Right renal cortex interstitium (tissue), 3 donors: Measurements from ENCODE around the gene SAPCD1. TPM values are rescaled to one million over a fixed set of nuclear protein-coding genes. Genes with fewer than 3 reads are reported as not detected.

Source experiments
- DNase-seq, 3 donors: peaks; one replicate each; pipeline ENCODE4 v3.0.0-alpha.2; 2013; ENCODE audit warnings: low read depth in 3 of 3, low spot score in 2 of 3
- polyA plus RNA-seq, 3 donors: library from polyadenylated mRNA; unstranded; fragments of 120-200 nt; gene quantifications; one replicate each; pipeline ENCODE4 v1.2.1, GENCODE V29; 2013; ENCODE audit not compliant: insufficient read length in 3 of 3

Gene SAPCD1
- polyA plus RNA-seq, 3 donors = 2.1 to 7.4 (median 6.0) TPM

DNA sequence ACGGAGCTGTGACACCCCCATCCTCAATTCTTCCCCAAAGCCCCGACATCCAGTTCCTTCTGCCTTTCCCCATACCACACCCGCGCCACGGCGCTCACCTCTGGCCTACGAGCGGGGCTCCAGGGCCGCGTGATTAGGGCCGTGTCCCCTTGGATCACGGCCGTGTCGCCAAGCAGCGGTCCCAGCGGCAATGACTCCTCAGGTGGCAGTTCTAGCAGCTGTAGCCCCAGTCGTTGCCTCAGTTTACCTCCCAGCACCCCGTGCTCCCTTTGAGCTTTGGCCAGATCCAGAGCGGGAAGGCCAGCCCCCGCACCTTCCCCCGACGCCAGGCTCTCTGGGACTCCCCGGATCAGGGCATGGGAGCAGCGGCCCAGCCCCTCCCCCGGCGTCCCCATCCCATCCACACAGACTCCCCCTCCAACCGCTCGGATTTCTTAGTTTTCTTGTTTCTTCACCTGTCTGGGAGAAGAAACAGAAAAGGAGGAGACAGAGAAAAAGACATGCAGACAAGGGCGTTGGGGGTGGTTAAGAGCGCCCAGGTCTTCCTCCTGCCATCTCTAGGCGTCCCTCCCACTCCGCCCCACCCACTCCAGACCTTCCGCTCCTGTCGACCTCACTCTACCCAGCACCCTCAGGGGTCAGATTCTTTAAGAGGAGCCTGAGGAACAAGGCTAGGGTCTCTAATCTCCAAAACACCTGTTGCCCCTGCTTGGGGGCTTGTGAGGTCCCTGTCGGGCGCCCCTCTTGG is 33.5 kb upstream of the SAPCD1 start, which contains the start of gene DDAH2:
DDAH2 (minus strand) TSS at position 533 of the 748 bp plus-strand sequence; CDS start at position 395, 138 bp downstream.
- no peak for DNase-seq

- DNase-seq = peak; percentile 86 to 89 (median 89)
These were observed 32.9 kb upstream of the SAPCD1 start for GRCh38 chr6:31729515-31729978.

- peak; percentile 62 to 89 (median 88) for DNase-seq
These were observed 32.4 kb upstream of the SAPCD1 start for GRCh38 chr6:31729979-31730630.

DNA sequence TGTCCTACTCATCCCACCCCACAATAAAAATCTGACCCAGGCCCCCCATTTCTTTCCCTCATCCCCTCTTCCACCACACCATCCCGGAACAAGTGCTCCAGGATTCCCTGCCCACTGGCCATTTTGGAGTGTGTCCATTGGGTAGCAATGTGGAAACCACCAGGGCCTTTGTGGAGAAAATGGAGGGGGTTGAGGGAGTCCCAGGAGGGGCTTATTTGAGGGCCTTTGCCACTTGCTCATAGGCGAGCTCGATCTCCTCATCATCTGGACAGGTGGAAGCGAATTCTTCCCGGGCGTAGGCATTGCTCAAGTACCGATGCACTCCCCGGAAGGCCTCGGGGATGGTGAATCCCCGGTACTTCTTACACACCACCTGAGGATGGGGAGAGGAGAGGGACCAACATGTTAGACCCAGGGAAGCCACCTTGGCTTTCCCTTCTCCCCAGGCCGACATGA is 31.8 kb upstream of the SAPCD1 start:
- no peak for DNase-seq

GRCh38 chr6:31732029-31732428 is 30.4 kb upstream of the SAPCD1 start:
- DNase-seq = no peak

DNA sequence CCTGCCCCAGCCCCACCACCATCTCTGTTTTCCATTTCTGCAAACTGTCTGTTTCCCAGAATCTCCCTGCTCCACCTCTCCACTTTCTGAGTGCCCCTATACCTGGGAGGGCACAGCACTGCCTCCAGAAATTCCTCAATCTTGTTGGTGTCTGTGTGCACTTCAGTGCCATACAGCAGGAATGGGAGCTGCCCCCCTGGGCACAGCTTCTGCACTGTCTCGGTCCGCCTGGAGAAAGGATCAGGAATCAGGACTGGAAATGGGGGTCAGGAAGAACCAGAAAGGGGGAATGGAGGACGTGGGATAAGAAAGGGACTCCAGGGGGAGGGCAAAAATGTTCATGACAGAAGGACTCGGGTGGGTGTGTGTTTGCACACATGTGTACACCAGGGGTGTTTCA is 28.7 kb upstream of the SAPCD1 start:
- DNase-seq = no peak

DNA sequence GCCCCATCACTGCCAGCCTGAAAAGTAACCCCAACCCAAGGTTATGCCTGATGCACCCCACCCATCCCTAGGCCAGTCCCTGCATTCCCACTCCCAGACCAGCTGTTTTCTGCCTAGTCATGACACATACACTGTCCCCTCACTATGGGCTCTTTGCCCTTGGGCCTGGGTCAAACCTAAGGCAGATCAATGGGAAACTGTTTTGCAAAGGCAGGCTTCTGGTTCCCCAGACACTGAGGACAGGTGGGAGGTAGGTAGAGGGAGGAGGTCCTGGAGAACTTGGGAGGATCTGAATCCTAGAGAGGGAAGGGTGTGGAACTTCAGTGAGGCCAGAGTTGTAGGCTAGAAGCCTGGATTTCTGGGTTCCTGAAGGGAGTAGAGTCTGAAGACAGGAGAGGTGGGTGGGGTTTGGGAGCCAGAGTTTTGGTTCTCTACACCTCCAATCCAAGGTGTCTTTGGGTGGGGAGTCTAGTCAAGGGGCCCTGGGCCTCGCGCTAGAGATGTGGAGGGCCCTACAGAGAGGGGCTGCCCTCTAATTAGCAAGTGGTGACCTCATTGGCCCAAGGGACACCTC is 28.1 kb upstream of the SAPCD1 start:
- no peak for DNase-seq

- no peak for DNase-seq
These were observed 27.5 kb upstream of the SAPCD1 start for GRCh38 chr6:31734821-31735406.

DNA sequence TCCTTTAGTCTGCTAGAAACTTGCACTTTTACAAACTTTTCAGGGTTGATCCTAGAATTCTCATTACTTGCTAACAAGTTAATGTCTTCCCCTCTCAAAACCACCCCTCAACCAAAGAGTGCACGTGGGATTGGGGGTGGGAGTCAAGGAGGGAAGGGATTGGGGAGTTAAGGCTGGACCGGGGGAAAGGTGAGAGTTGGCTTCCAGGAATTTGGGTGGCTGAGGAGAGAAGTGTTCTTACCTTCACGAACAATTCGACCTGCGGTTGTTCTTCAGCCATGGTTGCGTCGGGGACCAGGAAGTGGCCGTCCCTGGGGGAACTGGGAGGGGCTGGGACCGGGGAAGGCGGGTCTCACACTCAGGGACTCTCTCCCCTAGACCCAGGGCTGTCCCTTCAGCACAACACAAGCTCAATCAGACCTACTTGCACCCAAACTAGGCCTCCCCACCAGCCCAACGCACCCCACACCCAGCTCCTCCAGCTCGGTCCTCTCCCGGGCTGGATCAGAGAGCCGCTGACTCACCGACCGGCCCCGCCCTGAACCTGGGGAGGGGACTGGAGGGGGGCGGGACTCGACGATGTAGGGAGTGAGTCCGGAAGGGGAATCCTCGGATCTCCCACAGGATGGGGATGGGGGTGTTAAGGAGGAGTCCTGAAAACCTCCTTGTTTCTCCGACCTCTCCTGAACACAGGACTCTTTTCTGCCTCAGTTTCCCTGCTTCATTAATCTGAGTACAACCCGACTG is 26.3 kb upstream of the SAPCD1 start, which contains the start of gene CLIC1:
CLIC1 (minus strand) TSS at position 510 of the 747 bp plus-strand sequence; CDS start at position 280, 230 bp downstream.
- peak in 2 of 3 donors; percentile 60 to 73 for DNase-seq

- DNase-seq = no peak
These were observed 25.6 kb upstream of the SAPCD1 start for GRCh38 chr6:31736768-31737314.

DNA sequence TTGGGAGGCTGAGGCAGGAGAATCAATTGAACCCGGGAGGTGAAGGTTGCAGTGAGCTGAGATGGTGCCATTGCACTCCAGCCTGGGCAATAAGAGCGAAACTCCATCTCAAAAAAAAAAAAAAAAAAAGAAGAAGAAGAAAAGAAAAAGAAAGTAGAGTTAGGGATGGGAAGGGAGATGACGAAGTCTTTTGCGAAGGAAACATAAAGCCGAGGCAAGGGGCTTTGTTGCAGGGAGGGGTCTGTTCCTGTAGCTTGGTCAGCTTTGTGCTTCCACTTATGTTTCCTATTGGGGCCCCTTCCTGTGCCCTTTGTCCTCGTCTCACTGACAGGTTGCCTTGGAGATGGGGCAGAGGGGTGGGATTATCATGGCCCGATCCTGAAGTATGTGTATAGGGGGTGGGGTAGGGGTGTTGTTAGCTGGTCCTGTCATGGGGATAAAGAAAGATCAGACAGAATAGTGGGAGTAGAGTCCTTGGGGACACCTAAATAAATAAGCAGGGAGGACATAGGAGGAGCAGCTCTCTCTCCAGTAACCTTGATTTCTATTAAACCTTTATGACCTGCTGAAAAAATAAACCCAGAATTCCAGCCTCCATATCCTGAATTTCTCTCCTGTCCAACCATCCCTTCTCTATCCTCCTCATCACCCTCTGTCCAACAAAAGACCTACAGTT is 25.0 kb upstream of the SAPCD1 start:
- peak in 2 of 3 donors; percentile 54 to 61 for DNase-seq

DNA sequence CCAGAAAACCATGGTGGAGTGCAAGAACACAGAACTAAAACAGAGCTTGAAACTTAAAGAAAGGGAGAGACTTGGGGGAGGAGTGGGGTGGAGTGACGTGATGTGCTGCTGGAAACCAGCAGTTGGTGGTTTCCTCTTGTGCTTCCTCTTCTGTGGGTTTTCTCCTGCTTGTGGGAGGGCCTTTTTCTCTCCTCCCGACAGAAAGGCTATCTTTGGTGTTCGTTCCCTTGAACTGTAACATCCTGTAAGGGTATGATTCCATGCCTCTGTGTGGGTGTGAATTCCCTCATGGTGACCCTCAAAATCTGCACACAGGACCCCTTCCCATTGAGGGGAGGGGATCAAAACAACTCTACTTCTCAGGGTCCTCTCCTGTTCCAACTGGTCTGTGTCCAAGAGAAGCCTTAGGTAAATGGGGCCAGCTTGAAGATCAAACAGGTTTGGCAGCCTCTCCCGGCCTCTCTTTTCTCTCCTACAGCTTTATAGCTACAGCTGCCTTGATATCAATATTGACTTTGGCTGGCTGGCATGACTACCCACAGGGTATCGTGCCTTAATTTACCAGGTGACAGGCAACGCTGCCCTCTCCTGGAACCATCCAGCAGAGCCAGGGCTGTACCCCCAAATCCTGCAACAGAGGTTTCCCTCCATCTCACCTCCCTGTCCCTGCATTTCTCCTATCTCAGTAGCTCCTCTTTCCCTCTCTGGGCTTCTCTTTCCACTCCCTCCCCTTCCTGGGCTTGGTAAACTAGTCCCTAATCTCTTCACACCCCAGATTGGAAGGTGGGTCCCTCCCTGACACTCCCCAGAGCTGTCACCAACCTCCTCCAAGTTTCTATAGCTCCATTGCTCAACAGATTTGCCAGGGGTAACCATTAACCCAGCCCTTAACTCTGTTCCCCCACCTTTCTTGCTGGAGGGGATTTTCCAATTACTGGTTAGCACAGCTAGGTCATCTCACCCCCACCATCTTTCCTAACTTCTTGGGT is 24.2 kb upstream of the SAPCD1 start:
- peak in 2 of 3 donors; percentile 45 to 74 for DNase-seq

DNA sequence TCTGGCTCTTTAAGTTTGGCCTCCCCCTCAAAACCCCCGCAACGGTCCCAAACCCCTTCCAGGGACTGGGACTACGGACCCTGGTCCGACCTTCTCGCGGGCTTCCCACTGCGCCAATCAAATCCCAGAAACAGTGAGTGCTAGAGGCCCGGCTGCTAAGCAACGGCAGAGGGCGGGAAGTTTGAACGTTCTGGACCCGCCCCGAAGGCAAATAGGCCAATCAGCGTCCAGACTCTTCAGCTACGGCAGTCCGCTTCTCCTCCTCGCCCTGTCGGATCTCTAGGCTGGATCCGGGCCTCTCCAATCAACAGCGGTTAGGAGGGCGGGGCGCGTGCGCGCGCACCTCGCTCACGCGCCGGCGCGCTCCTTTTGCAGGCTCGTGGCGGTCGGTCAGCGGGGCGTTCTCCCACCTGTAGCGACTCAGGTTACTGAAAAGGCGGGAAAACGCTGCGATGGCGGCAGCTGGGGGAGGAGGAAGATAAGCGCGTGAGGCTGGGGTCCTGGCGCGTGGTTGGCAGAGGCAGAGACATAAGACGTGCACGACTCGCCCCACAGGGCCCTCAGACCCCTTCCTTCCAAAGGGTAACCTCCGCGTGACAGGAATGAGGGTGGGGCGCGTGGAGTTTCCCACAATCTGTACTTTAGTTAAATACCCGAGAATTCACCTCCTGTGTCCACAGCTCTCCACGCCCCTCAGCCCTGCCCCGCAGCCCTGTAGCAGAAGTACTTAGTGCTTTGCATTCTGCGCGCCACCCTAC is 22.6 kb upstream of the SAPCD1 start, which contains the start of gene MSH5:
MSH5 (plus strand) TSS at position 367 of the 758 bp plus-strand sequence. CDS start 462 bp downstream, outside the sequence.
- DNase-seq = peak; percentile 97 to 100 (median 99)

GRCh38 chr6:31740397-31741223 is 21.8 kb upstream of the SAPCD1 start:
- DNase-seq = peak in 1 of 3 donors; percentile 44

- no peak for DNase-seq
These were observed 20.6 kb upstream of the SAPCD1 start for GRCh38 chr6:31741815-31742214.

- no peak for DNase-seq
These were observed 19.6 kb upstream of the SAPCD1 start for GRCh38 chr6:31742894-31743293.
